Measurements from ENCODE around the gene BIRC3.
A peak's percentile ranks its signal among the peaks of the same experiment; 100 is the strongest.
"Not testable (repeated sequence)": the region's sequence is repeated elsewhere in the genome, so short reads cannot be mapped to it uniquely, and the experiment has no call there.

Gene BIRC3

GRCh38 chr11:102287964-102288724 lies 29.1 kb upstream of the BIRC3 start:
- peak; percentile 87 for ATAC-seq
- Mint-ChIP-seq H3K36me3 (ENCODE audit: low read depth) (no peaks in the 10 kb centered on the region), H3K27ac (peak overlapping the region; percentile 53), H3K4me3 (peak overlapping the region; percentile 50), H3K27me3 (no peaks in the 10 kb centered on the region), H3K4me1 (peaks cover 23% of the 10 kb centered on the region), H3K9me3 (no peaks in the 10 kb centered on the region)
- DNase-seq, result peak; percentile 47

GRCh38 chr11:102288725-102289083 lies 28.6 kb upstream of the BIRC3 start:
- no peak for ATAC-seq
- DNase-seq, result no peak
- no peaks in the 10 kb centered on the region for H3K36me3 Mint-ChIP-seq (ENCODE audit: low read depth)

GRCh38 chr11:102289592-102289991 lies 27.7 kb upstream of the BIRC3 start:
- H3K36me3 Mint-ChIP-seq (ENCODE audit: low read depth), result no peaks in the 10 kb centered on the region
- H3K4me3 Mint-ChIP-seq, result no peak overlapping the region
- no peak overlapping the region for H3K27ac Mint-ChIP-seq
- H3K4me1 Mint-ChIP-seq, result peaks cover 36% of the 10 kb centered on the region
- ATAC-seq, result no peak
- H3K27me3 Mint-ChIP-seq, result no peaks in the 10 kb centered on the region
- no peaks in the 10 kb centered on the region for H3K9me3 Mint-ChIP-seq
- DNase-seq, result no peak

More at GRCh38 chr11:102288725-102289083, 28.6 kb upstream of the BIRC3 start:
- H3K27me3 Mint-ChIP-seq, result no peaks in the 10 kb centered on the region
- no peaks in the 10 kb centered on the region for H3K9me3 Mint-ChIP-seq
- peak overlapping the region; percentile 31 for H3K27ac Mint-ChIP-seq
- H3K4me3 Mint-ChIP-seq, result peak overlapping the region; percentile 50
- peaks cover 27% of the 10 kb centered on the region for H3K4me1 Mint-ChIP-seq

GRCh38 chr11:102291831-102292230 lies 25.5 kb upstream of the BIRC3 start:
- no peak overlapping the region for H3K27ac Mint-ChIP-seq
- peaks cover 51% of the 10 kb centered on the region for H3K4me1 Mint-ChIP-seq
- H3K4me3 Mint-ChIP-seq, result no peak overlapping the region

GRCh38 chr11:102292933-102293332 lies 24.4 kb upstream of the BIRC3 start:
- peak overlapping the region; percentile 79 for H3K4me3 Mint-ChIP-seq
- H3K27me3 Mint-ChIP-seq, result no peaks in the 10 kb centered on the region
- H3K4me1 Mint-ChIP-seq, result peaks cover 47% of the 10 kb centered on the region
- no peaks in the 10 kb centered on the region for H3K36me3 Mint-ChIP-seq (ENCODE audit: low read depth)
- no peaks in the 10 kb centered on the region for H3K9me3 Mint-ChIP-seq
- ATAC-seq (no peak), DNase-seq (no peak)
- peak overlapping the region; percentile 19 for H3K27ac Mint-ChIP-seq

More at GRCh38 chr11:102291831-102292230, 25.5 kb upstream of the BIRC3 start:
- Mint-ChIP-seq H3K36me3 (ENCODE audit: low read depth) (no peaks in the 10 kb centered on the region), H3K9me3 (no peaks in the 10 kb centered on the region), H3K27me3 (no peaks in the 10 kb centered on the region)
- DNase-seq, result no peak
- ATAC-seq, result no peak

- no peaks in the 10 kb centered on the region for H3K36me3 Mint-ChIP-seq (ENCODE audit: low read depth)
- DNase-seq (no peak), ATAC-seq (peak; percentile 87)
- no peaks in the 10 kb centered on the region for H3K27me3 Mint-ChIP-seq
- peaks cover 44% of the 10 kb centered on the region for H3K4me1 Mint-ChIP-seq
- peaks cover 7% of the 10 kb centered on the region for H3K9me3 Mint-ChIP-seq
- H3K4me3 Mint-ChIP-seq, result peak overlapping the region; percentile 79
- H3K27ac Mint-ChIP-seq, result peak overlapping the region; percentile 91
These were observed 23.2 kb upstream of the BIRC3 start for GRCh38 chr11:102293873-102294601.

GRCh38 chr11:102295045-102295444 lies 22.2 kb upstream of the BIRC3 start:
- DNase-seq (no peak), ATAC-seq (no peak)
- Mint-ChIP-seq H3K4me1 (peaks cover 47% of the 10 kb centered on the region), H3K4me3 (peak overlapping the region; percentile 45), H3K27ac (peak overlapping the region; percentile 86), H3K9me3 (peaks cover 10% of the 10 kb centered on the region), H3K36me3 (ENCODE audit: low read depth) (no peaks in the 10 kb centered on the region), H3K27me3 (no peaks in the 10 kb centered on the region)

- not testable (repeated sequence) for H3K27me3 Mint-ChIP-seq; H3K36me3 Mint-ChIP-seq (ENCODE audit: low read depth); ATAC-seq; H3K4me3 Mint-ChIP-seq; H3K27ac Mint-ChIP-seq; DNase-seq
- peaks cover 58% of the 10 kb centered on the region for H3K4me1 Mint-ChIP-seq
- H3K9me3 Mint-ChIP-seq, result peaks cover 13% of the 10 kb centered on the region
These were observed 20.5 kb upstream of the BIRC3 start for GRCh38 chr11:102296757-102297156.

- ATAC-seq, H3K27me3 Mint-ChIP-seq, H3K4me3 Mint-ChIP-seq, H3K27ac Mint-ChIP-seq, DNase-seq: not testable (repeated sequence)
- peaks cover 12% of the 10 kb centered on the region for H3K36me3 Mint-ChIP-seq (ENCODE audit: low read depth)
- peaks cover 32% of the 10 kb centered on the region for H3K9me3 Mint-ChIP-seq
- peaks cover 59% of the 10 kb centered on the region for H3K4me1 Mint-ChIP-seq
These were observed 16.4 kb upstream of the BIRC3 start for GRCh38 chr11:102300837-102301236.

GRCh38 chr11:102302241-102302640 lies 15.0 kb upstream of the BIRC3 start:
- Mint-ChIP-seq H3K4me3 (no peak overlapping the region), H3K27me3 (no peaks in the 10 kb centered on the region), H3K36me3 (ENCODE audit: low read depth) (peaks cover 12% of the 10 kb centered on the region), H3K9me3 (peaks cover 32% of the 10 kb centered on the region), H3K4me1 (peaks cover 71% of the 10 kb centered on the region), H3K27ac (no peak overlapping the region)
- no peak for ATAC-seq
- DNase-seq, result no peak

GRCh38 chr11:102304686-102305085 lies 12.6 kb upstream of the BIRC3 start:
- Mint-ChIP-seq H3K36me3 (ENCODE audit: low read depth) (peaks cover 12% of the 10 kb centered on the region), H3K9me3 (peaks cover 22% of the 10 kb centered on the region), H3K4me1 (peaks cover 71% of the 10 kb centered on the region), H3K27ac (peak overlapping the region; percentile 82), H3K27me3 (no peaks in the 10 kb centered on the region), H3K4me3 (peak overlapping the region; percentile 55)
- DNase-seq (no peak), ATAC-seq (peak; percentile 40)

GRCh38 chr11:102305352-102306047 lies 11.8 kb upstream of the BIRC3 start:
- peaks cover 12% of the 10 kb centered on the region for H3K36me3 Mint-ChIP-seq (ENCODE audit: low read depth)
- no peak for ATAC-seq
- peaks cover 66% of the 10 kb centered on the region for H3K4me1 Mint-ChIP-seq
- DNase-seq, result no peak
- H3K27me3 Mint-ChIP-seq, result no peaks in the 10 kb centered on the region
- peaks cover 22% of the 10 kb centered on the region for H3K9me3 Mint-ChIP-seq
- H3K4me3 Mint-ChIP-seq, result peak overlapping the region; percentile 55
- peak overlapping the region; percentile 82 for H3K27ac Mint-ChIP-seq

GRCh38 chr11:102306048-102306597 lies 11.2 kb upstream of the BIRC3 start:
- H3K4me3 Mint-ChIP-seq, result peak overlapping the region; percentile 55
- H3K36me3 Mint-ChIP-seq (ENCODE audit: low read depth), result peaks cover 12% of the 10 kb centered on the region
- H3K27me3 Mint-ChIP-seq, result no peaks in the 10 kb centered on the region
- peak overlapping the region; percentile 82 for H3K27ac Mint-ChIP-seq
- ATAC-seq (peak; percentile 25), DNase-seq (no peak)
- peaks cover 68% of the 10 kb centered on the region for H3K4me1 Mint-ChIP-seq
- H3K9me3 Mint-ChIP-seq, result peaks cover 22% of the 10 kb centered on the region

Data from activated naive CD8-positive, alpha-beta T cell treated with anti-CD3 and anti-CD28 coated beads, Interleukin-2, amount 50 U/mL, for 24 hours (primary cell).